ENCODE measurements around the gene MATN4.
A peak's percentile ranks its signal among the peaks of the same experiment; 100 is the strongest.

Gene MATN4

GRCh38 chr20:45312241-45312640 lies 4.1 kb upstream of the MATN4 start:
- DNase-seq: no peak

DNA sequence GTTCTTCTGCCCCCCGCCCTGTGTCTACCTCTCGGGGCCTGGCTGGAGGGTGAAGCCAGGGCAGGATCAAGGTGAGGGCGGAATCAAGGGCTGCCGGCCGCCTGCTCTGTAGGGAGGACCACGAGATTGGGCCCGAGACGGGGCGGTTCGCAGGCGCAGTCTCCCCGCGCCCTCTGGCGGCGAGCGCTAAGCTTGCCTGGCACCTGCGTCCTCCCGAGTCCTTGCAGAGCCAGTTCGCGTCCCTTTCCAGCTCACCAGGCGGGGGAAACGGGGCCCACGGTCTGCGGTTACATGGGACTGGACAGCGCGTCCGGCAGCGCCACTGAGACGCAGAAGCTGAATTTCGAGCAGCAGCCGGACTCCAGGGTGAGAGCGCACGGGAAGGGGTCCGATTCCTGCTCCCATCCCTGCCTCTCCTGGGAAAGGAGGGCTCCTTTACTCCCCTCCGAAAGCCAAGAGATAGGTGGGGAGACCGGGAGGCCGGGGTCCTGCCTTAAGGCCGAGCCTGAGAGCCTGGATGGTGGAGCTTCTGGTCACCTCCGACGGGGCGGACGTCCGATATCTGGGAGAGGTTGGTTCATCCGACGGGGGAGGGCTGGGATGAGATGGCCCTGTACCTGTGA lies 3.6 kb upstream of the MATN4 start:
- DNase-seq: no peak

DNA sequence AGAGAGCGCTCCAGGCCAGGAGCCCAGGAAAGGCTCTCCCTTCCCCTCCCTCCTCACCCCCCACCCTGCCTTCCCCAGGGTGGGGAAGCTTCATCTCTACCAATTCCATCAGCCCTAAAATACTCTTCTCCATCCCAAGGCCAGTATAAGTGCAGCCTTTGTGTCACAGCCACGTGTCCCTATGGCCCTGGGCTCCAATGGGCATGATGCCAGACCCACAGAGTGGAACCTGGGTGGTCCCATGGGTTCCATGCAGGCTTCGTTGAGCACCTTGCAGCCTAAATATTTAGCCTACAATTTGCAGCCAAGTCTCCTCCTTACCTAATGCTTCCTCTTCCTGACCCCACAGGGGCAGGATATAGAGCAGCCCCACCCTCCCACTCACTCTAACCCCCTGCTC lies 976 bp upstream of the MATN4 start:
- no peak for DNase-seq

GRCh38 chr20:45307076-45307640 lies 941 bp downstream of the MATN4 start:
- DNase-seq: no peak

DNA sequence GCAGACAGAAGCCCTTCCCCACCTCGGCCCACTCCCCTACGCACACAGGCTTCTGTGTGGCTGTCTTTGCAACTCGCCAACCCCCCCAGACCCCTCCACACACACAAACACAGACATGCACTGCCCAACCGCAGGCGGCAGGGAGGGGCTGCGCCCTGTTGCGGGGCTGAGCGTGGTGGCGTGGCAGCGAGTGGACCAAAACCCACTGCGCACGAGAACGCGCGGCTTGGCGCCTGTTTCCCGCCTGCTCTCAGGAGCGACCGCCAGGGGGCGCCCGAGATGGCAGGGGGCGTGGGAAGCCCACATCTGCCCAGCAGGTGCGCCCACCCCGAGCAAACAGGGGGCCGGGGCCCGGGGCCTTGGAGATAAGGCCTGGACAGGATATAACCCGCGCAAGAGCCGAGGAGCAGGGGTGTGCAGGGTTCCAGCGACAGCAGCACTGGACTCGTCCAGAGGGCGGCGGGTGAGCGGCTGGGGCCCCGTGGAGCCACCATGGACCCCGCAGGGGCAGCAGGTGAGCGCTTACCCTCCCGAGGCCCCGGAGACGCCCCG lies 1.6 kb downstream of the MATN4 start, which contains the start of gene RBPJL:
TSS of gene RBPJL (plus strand) at position 410 of the 552 bp plus-strand sequence. CDS start at position 493, 83 bp downstream.
- DNase-seq: no peak

GRCh38 chr20:45305262-45305661 lies 2.8 kb downstream of the MATN4 start:
- DNase-seq: no peak

DNA sequence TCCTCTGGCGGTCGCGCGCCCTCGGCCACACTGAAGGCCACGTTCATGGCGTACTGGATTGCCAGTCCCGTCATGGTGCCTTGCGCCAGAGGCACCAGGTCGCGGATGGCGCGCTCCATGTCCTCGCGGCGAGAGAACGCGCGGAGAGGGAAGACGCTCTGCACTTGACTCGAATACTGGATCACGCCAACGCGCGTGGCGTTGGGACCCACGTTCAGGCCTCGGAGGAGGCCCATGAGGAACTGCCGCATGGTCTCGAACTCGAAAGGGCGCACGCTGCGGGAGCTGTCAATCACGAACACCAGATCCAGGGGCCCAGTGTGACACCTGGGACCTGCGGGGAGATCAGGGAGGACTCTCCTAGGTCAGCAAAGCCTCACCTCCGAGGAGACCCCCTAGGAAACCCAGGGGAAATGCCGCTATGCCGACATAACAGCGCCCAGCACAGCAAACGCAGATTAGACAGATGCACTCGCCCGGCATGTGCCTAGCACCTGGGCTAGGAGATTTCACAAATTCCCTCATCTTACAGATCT lies 3.6 kb downstream of the MATN4 start:
- no peak for DNase-seq

DNA sequence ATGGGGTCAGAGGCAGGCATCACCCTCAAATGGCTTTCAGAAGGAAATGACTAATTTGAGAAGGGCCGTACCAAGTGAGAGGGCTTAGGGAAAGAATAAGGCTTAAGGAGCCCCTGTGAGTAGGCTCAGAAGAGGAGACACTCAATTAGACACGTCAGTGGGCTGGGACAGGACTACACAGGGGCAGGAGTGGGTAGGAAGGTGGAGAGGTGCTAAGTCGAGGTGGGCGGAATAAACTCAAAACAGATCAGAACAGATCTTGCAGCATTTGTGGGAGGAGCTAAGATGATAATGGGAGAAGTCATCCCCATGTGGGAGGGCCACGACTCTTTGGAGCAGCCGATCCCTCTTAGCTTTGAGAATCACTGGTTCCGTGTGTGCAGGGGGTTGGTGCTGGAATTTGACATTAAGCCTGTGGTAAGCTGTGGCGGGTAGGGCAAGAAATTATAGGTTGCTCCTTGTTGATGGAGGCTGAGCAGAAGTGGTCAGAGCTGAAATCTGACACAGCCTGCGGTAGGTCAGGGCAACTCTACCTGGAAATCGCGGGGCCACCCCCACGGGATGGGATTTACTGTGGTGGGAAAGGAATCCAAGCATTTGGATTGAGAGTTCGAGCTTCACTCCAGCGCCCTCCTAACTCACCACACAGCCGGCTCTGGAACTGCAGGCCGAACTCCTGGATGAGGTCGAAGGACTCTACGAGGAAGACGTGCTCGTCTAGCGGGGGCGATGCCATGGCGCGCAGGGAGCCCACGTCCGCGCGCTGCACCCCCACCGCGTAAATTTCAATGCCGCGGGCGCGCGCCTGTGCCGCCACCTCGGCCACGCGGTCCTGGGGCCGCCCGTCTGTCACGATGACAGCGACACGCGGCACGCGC lies 4.3 kb downstream of the MATN4 start:
- DNase-seq: no peak

DNA sequence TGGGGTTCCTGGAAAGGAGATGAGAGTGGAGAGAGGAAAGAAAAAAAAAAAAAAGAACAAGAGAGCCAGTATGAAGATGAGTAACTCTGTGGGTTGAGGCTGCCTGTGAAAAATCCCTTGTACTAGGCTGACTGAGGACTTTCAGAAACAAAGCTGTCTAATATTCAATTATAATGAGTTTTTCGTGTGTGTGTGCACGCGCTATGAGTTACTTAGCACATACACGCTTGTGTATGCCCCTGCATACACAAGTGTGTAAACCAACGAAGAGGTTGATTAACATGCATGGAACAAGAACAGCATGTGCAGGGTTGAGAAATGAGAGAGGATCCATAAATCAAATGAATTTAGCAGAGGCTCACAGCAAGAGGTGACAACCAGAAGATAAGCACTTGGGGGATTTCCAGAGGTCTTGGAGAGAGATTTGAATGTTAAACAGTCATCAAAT lies 6.3 kb downstream of the MATN4 start:
- no peak for DNase-seq

GRCh38 chr20:45300961-45301360 lies 7.1 kb downstream of the MATN4 start:
- no peak for DNase-seq

DNA sequence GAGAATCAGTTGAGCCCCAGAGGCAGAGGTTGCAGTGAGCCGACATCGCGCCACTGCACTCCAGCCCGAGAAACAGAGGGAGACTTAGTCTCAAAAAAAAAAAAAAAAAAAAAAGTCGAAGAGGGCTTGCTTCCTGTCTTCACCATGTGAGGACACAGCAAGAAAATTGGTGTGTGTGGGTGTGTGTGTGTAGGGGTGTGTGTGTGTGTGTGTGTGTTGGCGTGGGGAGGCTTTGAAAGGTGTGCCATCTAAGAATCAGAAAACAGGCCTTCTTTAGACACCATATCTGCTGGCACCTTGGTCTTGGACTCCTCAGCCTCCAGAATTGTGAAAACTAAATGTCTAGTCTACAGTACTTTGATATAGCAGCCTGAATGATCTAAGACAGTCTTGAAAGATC lies 8.3 kb downstream of the MATN4 start:
- no peak for DNase-seq

GRCh38 chr20:45297786-45298497 lies 10.2 kb downstream of the MATN4 start:
- no peak for DNase-seq

DNA sequence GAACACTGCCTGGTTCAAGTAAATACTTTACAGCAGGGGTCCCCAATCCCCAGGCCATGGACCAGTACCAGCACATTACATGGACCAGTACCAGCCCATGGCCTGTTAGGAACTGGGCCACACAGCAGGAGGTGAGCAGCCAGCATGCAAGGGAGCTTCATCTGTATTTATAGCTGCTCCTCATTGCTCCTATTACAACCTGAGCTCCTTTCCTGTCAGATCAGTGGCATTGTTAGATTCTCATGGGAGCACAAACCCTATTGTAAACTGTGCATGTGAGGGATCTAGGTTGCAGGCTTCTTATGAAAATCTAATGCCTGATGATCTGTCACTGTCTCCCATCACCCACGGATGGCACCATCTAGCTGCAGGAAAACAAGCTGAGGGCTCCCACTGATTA lies 13.4 kb downstream of the MATN4 start:
- no peak for DNase-seq

- DNase-seq: no peak
These were observed 14.1 kb downstream of the MATN4 start for GRCh38 chr20:45294003-45294368.

- peak; percentile 57 for DNase-seq
These were observed 14.8 kb downstream of the MATN4 start for GRCh38 chr20:45293041-45294002.

- no peak for DNase-seq
These were observed 15.8 kb downstream of the MATN4 start for GRCh38 chr20:45292343-45292742.

- DNase-seq: no peak
These were observed 16.6 kb downstream of the MATN4 start for GRCh38 chr20:45291526-45291925.

DNA sequence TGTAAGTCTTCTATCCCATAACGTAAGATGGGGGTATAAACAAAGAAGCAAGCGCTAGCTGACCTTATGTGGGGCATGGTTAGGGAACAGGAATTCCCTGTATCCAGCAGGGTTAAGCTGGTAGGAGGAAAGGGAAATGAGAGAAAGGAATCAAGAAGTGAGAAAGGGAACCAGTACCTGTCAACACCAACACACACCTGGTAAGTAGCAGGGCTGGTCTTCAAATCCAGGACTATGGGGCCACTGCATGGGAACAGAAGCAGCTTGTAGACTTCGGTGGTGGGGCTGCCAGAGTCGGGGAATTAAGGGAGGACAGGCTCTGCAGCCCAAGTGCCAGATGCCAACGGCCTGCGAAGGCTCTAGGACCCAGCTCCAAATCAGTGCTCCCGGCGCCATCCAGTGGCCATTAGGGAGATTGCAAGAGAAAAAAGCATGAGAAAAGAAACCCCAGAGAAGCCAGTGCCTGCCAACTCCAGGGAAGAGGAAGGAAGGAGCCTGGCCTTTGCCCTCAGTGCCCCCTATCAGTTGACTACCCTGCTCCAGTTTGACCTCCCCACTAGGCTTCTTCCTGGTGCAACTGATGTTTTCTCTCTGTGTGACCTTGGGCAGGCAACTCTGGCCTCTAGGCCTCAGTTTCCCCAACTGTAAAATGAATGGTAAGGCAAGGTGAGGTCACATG lies 17.3 kb downstream of the MATN4 start:
- DNase-seq: no peak

- DNase-seq: no peak
These were observed 18.0 kb downstream of the MATN4 start for GRCh38 chr20:45289942-45290676.

GRCh38 chr20:45288860-45289259 lies 19.2 kb downstream of the MATN4 start:
- no peak for DNase-seq

Measured in NCI-H524 treated with DMSO at 0.1 percent for 48 hours (cell line).